Measurements from ENCODE around the gene MAP4K4. TPM values are rescaled to one million over a fixed set of nuclear protein-coding genes. Genes with fewer than 3 reads are reported as not detected.

Gene MAP4K4
- total and polyA plus RNA-seq, 12 donors = 8.7 to 43.1 (median 21.8) TPM

DNA sequence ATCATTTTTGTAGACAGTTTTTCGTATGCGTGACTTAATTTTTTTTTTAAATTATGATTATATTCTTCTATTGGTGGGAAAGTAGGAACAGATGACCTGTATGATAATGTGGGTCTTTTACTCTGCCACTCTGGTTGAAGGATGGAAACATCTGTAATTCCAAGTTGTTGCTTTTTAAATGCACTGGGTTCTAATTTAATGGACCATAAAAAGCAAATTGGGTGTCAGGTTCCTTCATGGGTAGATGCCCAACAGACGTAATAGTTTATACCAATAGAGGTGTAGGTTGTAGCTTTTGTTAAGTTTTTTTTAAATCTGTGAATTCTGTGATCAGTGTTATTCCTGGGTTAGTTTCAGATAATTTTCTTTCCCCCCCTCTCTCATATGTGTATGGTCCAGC, 117.6 kb downstream of the MAP4K4 start:
- Histone ChIP-seq H3K27me3 (no peaks in the 10 kb centered on the region), H3K9me3 (replicated peaks in 1 of 3) (no peaks in the 10 kb centered on the region), H3K36me3 (replicated peaks in 1 of 2) (no peaks in the 10 kb centered on the region), H3K27ac (no peak overlapping the region), H3K4me3 (no peak overlapping the region), H3K4me1 (replicated peaks in 1 of 2) (peaks cover 6 to 12% of the 10 kb centered on the region in 2 donors)
- TF ChIP-seq POLR2A (IDR thresholded peaks at IDR 0.05) (no peak), CTCF (IDR thresholded peaks at IDR 0.05) (no peak)
- WGBS, 4 donors = 95 to 99% (median 97%) methylated on average over 3 of the region's 3 CpGs
- intact Hi-C loops (cut with DNase I) = no loop called here
- DNase-seq = no peak

- peaks cover 6 to 12% of the 10 kb centered on the region in 2 donors for H3K4me1 ChIP-seq (replicated peaks in 1 of 2)
- no peaks in the 10 kb centered on the region for H3K36me3 ChIP-seq (replicated peaks in 1 of 2)
- TF ChIP-seq POLR2A (IDR thresholded peaks at IDR 0.05) (no peak), CTCF (IDR thresholded peaks at IDR 0.05) (no peak)
- H3K4me3 ChIP-seq = no peak overlapping the region
- no peaks in the 10 kb centered on the region for H3K27me3 ChIP-seq
- peak in 5 of 7 donors; percentile 22 to 38 (median 33) for DNase-seq
- H3K9me3 ChIP-seq (replicated peaks in 1 of 3) = no peaks in the 10 kb centered on the region
- H3K27ac ChIP-seq = no peak overlapping the region
- WGBS, 4 donors = 49 to 68% (median 62%) methylated on average over 13 to 14 of the region's 14 CpGs
- intact Hi-C loops (cut with DNase I) = no loop called here
Measured at GRCh38 chr2:101815739-101816391, 118.4 kb downstream of the MAP4K4 start.

DNA sequence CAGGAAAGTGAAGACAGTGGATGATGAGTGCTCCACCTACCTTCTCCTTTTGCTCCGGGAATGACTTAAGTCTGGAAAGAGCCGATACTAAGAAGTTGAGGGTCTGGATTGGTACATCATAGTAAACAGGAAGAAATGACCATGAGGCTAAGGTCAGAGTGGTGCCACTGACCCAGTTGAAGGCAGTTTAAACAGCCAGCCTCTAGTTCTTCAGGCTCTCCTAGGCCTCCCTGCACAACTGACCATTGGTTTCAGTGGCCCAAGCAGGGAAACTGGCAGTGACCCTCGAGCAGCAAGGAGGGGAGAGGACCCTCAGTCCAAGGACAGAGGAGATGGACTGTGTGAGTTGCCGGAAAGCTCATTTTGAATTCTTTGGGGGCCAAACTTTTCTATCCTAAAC, 119.1 kb downstream of the MAP4K4 start:
- no peak for TF ChIP-seq POLR2A (IDR thresholded peaks at IDR 0.05)
- TF ChIP-seq CTCF (IDR thresholded peaks at IDR 0.05) = no peak
- H3K4me1 ChIP-seq (replicated peaks in 1 of 2) = peaks cover 6 to 12% of the 10 kb centered on the region in 2 donors
- no peaks in the 10 kb centered on the region for H3K9me3 ChIP-seq (replicated peaks in 1 of 3)
- DNase-seq = no peak
- intact Hi-C loops (cut with DNase I) = no loop called here
- H3K27ac ChIP-seq = no peak overlapping the region
- H3K36me3 ChIP-seq (replicated peaks in 1 of 2) = no peaks in the 10 kb centered on the region
- no peak overlapping the region for H3K4me3 ChIP-seq
- no peaks in the 10 kb centered on the region for H3K27me3 ChIP-seq
- 66 to 84% (median 79%) methylated on average over 4 of the region's 4 CpGs for WGBS, 4 donors

DNA sequence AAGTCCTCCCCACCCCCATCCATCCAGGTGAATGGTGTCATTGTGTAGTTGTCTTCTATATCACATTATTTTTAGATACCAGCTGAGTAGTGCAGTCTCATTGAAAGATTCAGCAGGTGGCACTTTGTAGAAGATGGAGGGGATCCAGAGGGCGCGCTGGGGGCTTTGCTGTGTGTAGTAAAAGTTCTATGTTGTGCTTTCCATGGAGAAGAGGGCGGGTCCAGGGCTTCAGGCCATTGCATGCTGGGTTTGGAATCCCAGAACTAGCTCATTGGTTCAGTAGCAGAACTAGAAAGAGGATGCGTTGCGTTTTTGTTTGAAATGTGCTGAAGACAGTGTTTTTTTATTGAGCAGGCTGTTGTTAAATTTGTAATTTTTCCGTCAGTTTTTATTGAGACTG, 120.0 kb downstream of the MAP4K4 start:
- peaks cover 6 to 12% of the 10 kb centered on the region in 2 donors for H3K4me1 ChIP-seq (replicated peaks in 1 of 2)
- intact Hi-C loops (cut with DNase I) = no loop called here
- WGBS, 4 donors = 92 to 96% (median 94%) methylated on average over 6 of the region's 6 CpGs

More for the DNA sequence above, 120.0 kb downstream of the MAP4K4 start:
- Histone ChIP-seq H3K9me3 (replicated peaks in 1 of 3) (no peaks in the 10 kb centered on the region), H3K27ac (no peak overlapping the region), H3K36me3 (replicated peaks in 1 of 2) (no peaks in the 10 kb centered on the region), H3K27me3 (no peaks in the 10 kb centered on the region), H3K4me3 (no peak overlapping the region)
- no peak for TF ChIP-seq CTCF (IDR thresholded peaks at IDR 0.05)
- no peak for TF ChIP-seq POLR2A (IDR thresholded peaks at IDR 0.05)
- no peak for DNase-seq

All from adrenal gland (tissue), 12 donors.